ENCODE measurements around the gene CXCR4. TPM values are rescaled to one million over a fixed set of nuclear protein-coding genes. Genes with fewer than 3 reads are reported as not detected.

CXCR4 gene
- total and polyA plus RNA-seq, 10 of the 15 experiments (the other 5 are each of a cell fraction or from before 2014, with no cell fraction given) = 31.1 to 749 (median 52.7) TPM

DNA sequence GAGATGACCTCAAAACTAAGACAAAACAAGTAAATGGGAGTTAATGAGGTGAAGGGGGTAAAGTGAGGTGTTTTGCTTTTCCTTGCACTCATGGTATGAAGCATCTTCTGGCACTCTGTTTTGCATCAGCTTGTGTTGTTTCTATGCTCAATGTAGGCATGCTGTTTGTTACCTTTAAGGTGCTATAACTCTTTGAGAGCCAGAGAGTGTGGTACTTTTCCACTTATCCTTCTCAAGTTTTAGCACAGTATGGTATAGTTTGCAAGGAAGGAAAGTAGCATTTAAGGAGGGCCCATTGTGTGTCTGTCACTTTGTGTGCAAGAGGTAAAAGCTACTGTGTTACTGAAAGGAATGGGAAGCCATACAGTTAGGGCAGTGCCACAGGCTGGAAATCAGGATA, 17.5 kb upstream of the CXCR4 start:
- ChIA-PET RAD21 (ENCODE audit: unreplicated experiment) (interaction anchor here (0.6 to 11.7 kb wide), 36 partner anchors 10 to 263 kb away, joined by 3 to 301 read pairs (median 4); partner anchors contain the start of gene CXCR4), SMC1A (ENCODE audit: uncharacterized antibody, unreplicated experiment) (interaction anchor here (0.7 to 11.5 kb wide), 32 partner anchors 10 to 255 kb away, joined by 3 to 234 read pairs (median 7); no protein-coding TSS in a partner anchor), CTCF (interaction anchor here (0.6 to 3.0 kb wide), 16 partner anchors 27 to 250 kb away, joined by 3 to 15 read pairs (median 6); no protein-coding TSS in a partner anchor), POLR2A (interaction anchor here (0.6 to 6.5 kb wide), 17 partner anchors 10 to 241 kb away, joined by 3 to 53 read pairs (median 5); no protein-coding TSS in a partner anchor)
- H3K79me2 ChIP-seq (ENCODE audit: control insufficient read depth, insufficient read depth, low read length) = no peaks in the 10 kb centered on the region
- FAIRE-seq (no peak), ATAC-seq (no peak), DNase-seq (ENCODE audit: low read depth, low spot score) (no peak)
- no TSS peak for BruUV-seq (replicated peaks)
- no peaks in the 10 kb centered on the region; the same call in 2 of the 3 replicates for H3K9me3 ChIP-seq (replicated peaks; ENCODE audit: control insufficient read depth, insufficient read depth, low read length)
- H3K27me3 ChIP-seq (replicated peaks in 1 of 2; ENCODE audit: control insufficient read depth in 2 of 2, insufficient read depth in 2 of 2, low read length in 1 of 2) = peaks cover 0 to 20% of the 10 kb centered on the region in 2 experiments; a peak in 2 of 4 replicates
- H3K36me3 ChIP-seq (ENCODE audit: control insufficient read depth in 2 of 2, insufficient read depth in 2 of 2, low read length in 1 of 2) = no peaks in the 10 kb centered on the region
- in situ Hi-C loops (cut with MboI) (no loop called here), intact Hi-C loops (cut with micrococcal nuclease; ENCODE audit: unreplicated experiment) (no loop called here)
- no peak overlapping the region for H3K9ac ChIP-seq (ENCODE audit: control insufficient read depth, insufficient read depth, low read length)
- H2AFZ ChIP-seq (ENCODE audit: control insufficient read depth, low read depth, low read length) = no peak overlapping the region
- H3K4me1 ChIP-seq (ENCODE audit: control insufficient read depth, insufficient read depth, low read length) = peaks cover 43% of the 10 kb centered on the region
- TF ChIP-seq MYB (IDR thresholded peaks at IDR 0.05; ENCODE audit: borderline replicate concordance, low read depth, low read length) = no peak
- TF ChIP-seq TBL1XR1 (IDR thresholded peaks at IDR 0.05; ENCODE audit: low read depth, low read length) = 0 out of 2 replicates have a peak, but pooled peaks have one; percentile 23
- H3K4me3 ChIP-seq = no peak overlapping the region
- H3K4me2 ChIP-seq (ENCODE audit: control insufficient read depth, insufficient read depth) = peak overlapping the region; percentile 3; the same call in 1 of the 2 replicates
- no peak overlapping the region for H3K27ac ChIP-seq (ENCODE audit: control insufficient read depth, insufficient read depth)
- H4K20me1 ChIP-seq (ENCODE audit: control insufficient read depth, insufficient read depth) = no peaks in the 10 kb centered on the region

DNA sequence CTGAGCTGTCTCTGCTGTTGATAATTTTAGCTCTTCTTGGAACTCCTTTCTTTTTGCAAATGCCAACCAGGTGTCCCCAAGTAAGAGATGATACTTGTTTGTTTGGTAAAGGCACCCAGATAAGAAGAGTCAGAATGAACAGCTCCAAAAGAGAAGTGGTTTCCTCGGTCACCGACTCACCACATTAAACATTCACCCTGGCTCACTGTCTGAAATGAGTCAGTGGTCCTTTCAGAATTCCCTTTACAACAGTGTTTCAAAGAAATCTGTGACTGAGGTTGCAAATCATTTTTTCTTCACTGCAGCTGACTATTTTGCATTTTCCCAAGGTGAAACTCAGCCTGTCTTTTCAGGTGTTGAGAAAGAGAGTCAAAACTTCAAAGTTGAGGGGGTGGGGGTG, 16.2 kb upstream of the CXCR4 start:
- ChIA-PET CTCF (interaction anchor here (0.7 to 3.4 kb wide), 13 partner anchors 20 to 250 kb away, joined by 3 to 17 read pairs (median 4); no protein-coding TSS in a partner anchor), POLR2A (interaction anchor here (0.6 to 6.5 kb wide), 14 partner anchors 9 to 280 kb away, joined by 3 to 53 read pairs (median 4); partner anchors contain the start of gene CXCR4), SMC1A (ENCODE audit: uncharacterized antibody, unreplicated experiment) (interaction anchor here (0.6 to 11.5 kb wide), 36 partner anchors 9 to 248 kb away, joined by 3 to 234 read pairs (median 5); no protein-coding TSS in a partner anchor), RAD21 (ENCODE audit: unreplicated experiment) (interaction anchor here (0.9 to 11.7 kb wide), 26 partner anchors 9 to 246 kb away, joined by 3 to 301 read pairs (median 5); partner anchors contain the start of gene CXCR4)
- peaks cover 0 to 18% of the 10 kb centered on the region in 2 experiments; a peak in 1 of 4 replicates for H3K27me3 ChIP-seq (replicated peaks in 1 of 2; ENCODE audit: control insufficient read depth in 2 of 2, insufficient read depth in 2 of 2, low read length in 1 of 2)
- ATAC-seq (peak; percentile 8), DNase-seq (ENCODE audit: low read depth, low spot score) (no peak), FAIRE-seq (no peak)
- 2% methylated on average over 2 of the region's 2 CpGs for WGBS (ENCODE audit: insufficient coverage, insufficient replicate concordance, low lambda C conversion rate, missing lambda C conversion rate)
- H3K36me3 ChIP-seq (ENCODE audit: control insufficient read depth in 2 of 2, insufficient read depth in 2 of 2, low read length in 1 of 2) = no peaks in the 10 kb centered on the region
- H3K4me2 ChIP-seq (ENCODE audit: control insufficient read depth, insufficient read depth) = no peak overlapping the region
- no peak overlapping the region for H3K27ac ChIP-seq (ENCODE audit: control insufficient read depth, insufficient read depth)
- H4K20me1 ChIP-seq (ENCODE audit: control insufficient read depth, insufficient read depth) = no peaks in the 10 kb centered on the region
- H3K9ac ChIP-seq (ENCODE audit: control insufficient read depth, insufficient read depth, low read length) = no peak overlapping the region
- H3K9me3 ChIP-seq (replicated peaks; ENCODE audit: control insufficient read depth, insufficient read depth, low read length) = no peaks in the 10 kb centered on the region; the same call in 2 of the 3 replicates
- H3K4me3 ChIP-seq = no peak overlapping the region
- in situ Hi-C loops (cut with MboI) (loop anchor here (5.0 kb wide), 2 partner anchors 193 to 248 kb away; no protein-coding TSS in a partner anchor), intact Hi-C loops (cut with micrococcal nuclease; ENCODE audit: unreplicated experiment) (loop anchor here (5.0 kb wide), 4 partner anchors 103 to 217 kb away; no protein-coding TSS in a partner anchor)
- H2AFZ ChIP-seq (ENCODE audit: control insufficient read depth, low read depth, low read length) = no peak overlapping the region
- BruUV-seq (replicated peaks) = no TSS peak
- peaks cover 43% of the 10 kb centered on the region for H3K4me1 ChIP-seq (ENCODE audit: control insufficient read depth, insufficient read depth, low read length)
- no peaks in the 10 kb centered on the region for H3K79me2 ChIP-seq (ENCODE audit: control insufficient read depth, insufficient read depth, low read length)
- TF ChIP-seq JUNB (IDR thresholded peaks at IDR 0.05) (peak; percentile 94), MEF2A (IDR thresholded peaks at IDR 0.05; ENCODE audit: insufficient read depth, low read depth, low read length) (peak; percentile 73), FOXM1 (IDR thresholded peaks at IDR 0.05; ENCODE audit: low read depth, low read length) (peak; percentile 91; the same call in 1 of the 2 replicates), IKZF2 (IDR thresholded peaks at IDR 0.05) (peak; percentile 97 to 98), EP300 (IDR thresholded peaks at IDR 0.05; ENCODE audit: borderline replicate concordance in 1 of 2, control insufficient read depth in 1 of 2, low read depth in 2 of 2, low read length in 2 of 2) (peak; percentile 77 to 87), SRF (IDR thresholded peaks at IDR 0.05; ENCODE audit: low read depth in 2 of 2, low read length in 2 of 2) (0 out of 4 replicates have a peak, but pooled peaks of 1 of the 2 experiments have one; percentile 37), PAX8 (IDR thresholded peaks at IDR 0.05) (no peak), ASH2L (IDR thresholded peaks at IDR 0.05; ENCODE audit: borderline replicate concordance, low read depth) (no peak), CBFB (IDR thresholded peaks at IDR 0.05; ENCODE audit: low read depth) (peak; percentile 96), PAX5 (IDR thresholded peaks at IDR 0.05; ENCODE audit: borderline replicate concordance, low read depth, low read length) (peak; percentile 73), ATF7 (IDR thresholded peaks at IDR 0.05; ENCODE audit: low read depth) (peak; percentile 38; the same call in 1 of the 2 replicates), BHLHE40 (IDR thresholded peaks at IDR 0.05; ENCODE audit: borderline replicate concordance in 1 of 2, low read depth in 2 of 2, low read length in 1 of 2) (peak; percentile 37 to 57; a peak in 3 of 4 replicates)
- TF ChIP-seq, protein P1, sequence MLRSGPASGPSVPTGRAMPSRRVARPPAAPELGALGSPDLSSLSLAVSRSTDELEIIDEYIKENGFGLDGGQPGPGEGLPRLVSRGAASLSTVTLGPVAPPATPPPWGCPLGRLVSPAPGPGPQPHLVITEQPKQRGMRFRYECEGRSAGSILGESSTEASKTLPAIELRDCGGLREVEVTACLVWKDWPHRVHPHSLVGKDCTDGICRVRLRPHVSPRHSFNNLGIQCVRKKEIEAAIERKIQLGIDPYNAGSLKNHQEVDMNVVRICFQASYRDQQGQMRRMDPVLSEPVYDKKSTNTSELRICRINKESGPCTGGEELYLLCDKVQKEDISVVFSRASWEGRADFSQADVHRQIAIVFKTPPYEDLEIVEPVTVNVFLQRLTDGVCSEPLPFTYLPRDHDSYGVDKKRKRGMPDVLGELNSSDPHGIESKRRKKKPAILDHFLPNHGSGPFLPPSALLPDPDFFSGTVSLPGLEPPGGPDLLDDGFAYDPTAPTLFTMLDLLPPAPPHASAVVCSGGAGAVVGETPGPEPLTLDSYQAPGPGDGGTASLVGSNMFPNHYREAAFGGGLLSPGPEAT (IDR thresholded peaks at IDR 0.05; ENCODE audit: low read depth) = peak; percentile 69; the same call in 1 of the 2 replicates

All from GM12878 (cell line).